ENCODE data around the gene MICAL2. TPM values are rescaled to one million over a fixed set of nuclear protein-coding genes. Genes with fewer than 3 reads are reported as not detected.

MICAL2 gene
- total and polyA plus RNA-seq, 2 of the 13 experiments (the other 11 are each of a cell fraction or from before 2014, with no cell fraction given) = 0.78 to 1.1 TPM

DNA sequence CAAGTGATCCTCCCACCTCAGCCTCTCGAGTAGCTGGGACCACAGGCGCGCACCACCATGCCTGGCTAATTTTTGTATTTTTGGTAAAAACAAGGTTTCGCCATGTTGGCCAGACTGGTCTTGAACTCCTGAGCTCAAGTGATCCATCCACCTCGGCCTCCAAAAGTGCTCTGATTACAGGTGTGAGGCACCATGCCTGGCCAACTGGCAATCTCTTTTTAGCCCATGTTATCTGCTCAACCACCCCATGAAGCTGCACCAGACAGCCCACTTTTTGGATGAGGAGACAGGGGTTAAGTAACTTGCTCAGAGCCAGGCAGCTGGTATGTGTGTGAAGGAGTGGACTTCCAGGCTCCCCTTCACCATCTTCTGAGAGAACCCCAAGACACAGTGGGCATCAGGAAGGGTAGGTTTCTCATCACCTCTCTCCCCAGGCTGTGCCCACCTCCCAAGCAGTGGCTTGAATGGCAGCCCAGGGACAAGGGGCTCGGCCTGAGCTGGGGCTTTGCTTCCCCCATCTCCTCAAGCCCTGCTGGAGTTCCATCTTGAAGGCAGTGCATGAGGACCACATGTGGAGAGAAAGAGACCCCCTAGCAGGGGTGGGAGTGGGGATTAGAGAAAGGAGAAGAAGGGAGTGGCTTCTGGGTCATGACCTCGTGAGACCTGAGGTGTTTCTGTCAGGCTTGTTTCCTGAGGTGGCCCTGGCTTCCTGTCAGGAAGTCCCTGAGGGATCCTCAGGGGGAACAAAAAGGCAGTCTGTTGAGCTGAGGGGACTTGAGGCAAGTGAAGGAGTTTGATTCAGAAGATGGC lies 179.5 kb downstream of the MICAL2 start (continued):
- TF ChIP-seq, protein P1, sequence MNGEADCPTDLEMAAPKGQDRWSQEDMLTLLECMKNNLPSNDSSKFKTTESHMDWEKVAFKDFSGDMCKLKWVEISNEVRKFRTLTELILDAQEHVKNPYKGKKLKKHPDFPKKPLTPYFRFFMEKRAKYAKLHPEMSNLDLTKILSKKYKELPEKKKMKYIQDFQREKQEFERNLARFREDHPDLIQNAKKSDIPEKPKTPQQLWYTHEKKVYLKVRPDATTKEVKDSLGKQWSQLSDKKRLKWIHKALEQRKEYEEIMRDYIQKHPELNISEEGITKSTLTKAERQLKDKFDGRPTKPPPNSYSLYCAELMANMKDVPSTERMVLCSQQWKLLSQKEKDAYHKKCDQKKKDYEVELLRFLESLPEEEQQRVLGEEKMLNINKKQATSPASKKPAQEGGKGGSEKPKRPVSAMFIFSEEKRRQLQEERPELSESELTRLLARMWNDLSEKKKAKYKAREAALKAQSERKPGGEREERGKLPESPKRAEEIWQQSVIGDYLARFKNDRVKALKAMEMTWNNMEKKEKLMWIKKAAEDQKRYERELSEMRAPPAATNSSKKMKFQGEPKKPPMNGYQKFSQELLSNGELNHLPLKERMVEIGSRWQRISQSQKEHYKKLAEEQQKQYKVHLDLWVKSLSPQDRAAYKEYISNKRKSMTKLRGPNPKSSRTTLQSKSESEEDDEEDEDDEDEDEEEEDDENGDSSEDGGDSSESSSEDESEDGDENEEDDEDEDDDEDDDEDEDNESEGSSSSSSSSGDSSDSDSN (CRISPR knock-in tag; IDR thresholded peaks at IDR 0.05) = no peak
- TF ChIP-seq ZSCAN30 (CRISPR knock-in tag; IDR thresholded peaks at IDR 0.05) = no peak

DNA sequence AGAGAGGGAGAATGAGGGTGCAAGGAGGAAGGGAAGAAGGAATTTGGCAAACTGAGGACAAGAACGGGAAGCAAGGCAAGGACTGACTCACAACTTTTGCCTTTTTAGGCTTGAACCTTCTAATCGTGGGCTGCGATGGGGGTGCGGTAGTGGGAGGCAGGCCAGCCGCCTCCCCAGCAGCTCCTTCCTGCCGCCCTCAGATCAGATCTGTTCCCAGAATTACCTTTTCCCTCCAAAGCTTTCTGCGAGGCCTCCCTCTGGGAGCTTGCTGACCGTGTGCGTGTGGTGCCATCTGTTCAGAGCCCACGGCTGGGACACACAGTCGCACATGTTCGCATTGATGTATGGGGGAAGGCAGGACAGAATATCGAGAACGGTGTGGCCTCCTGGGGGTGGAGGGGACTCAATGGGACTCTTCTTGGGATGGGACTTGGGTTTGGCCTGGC lies 180.1 kb downstream of the MICAL2 start:
- ChIA-PET CTCF (ENCODE audit: low intra/inter-chr PET ratio, low total read pairs) (no interaction called here), POLR2A (no interaction called here)
- no peak for TF ChIP-seq IRX3 (CRISPR knock-in tag; IDR thresholded peaks at IDR 0.05; ENCODE audit: borderline replicate concordance, low read depth)
- no peaks in the 10 kb centered on the region for H3K36me3 ChIP-seq (replicated peaks in 1 of 2; ENCODE audit: control insufficient read depth in 1 of 2, insufficient read depth in 2 of 2, low read length in 2 of 2)
- intact Hi-C loops (cut with micrococcal nuclease; ENCODE audit: unreplicated experiment) (no loop called here), in situ Hi-C loops (cut with HindIII; ENCODE audit: extremely low pct_ligation_motif_present, low pct_unique_long_range_greater_than_20kb) (loop anchor here (25.0 kb wide), 1 partner anchor 478 kb away; no protein-coding TSS in a partner anchor)
- H3K4me1 ChIP-seq (ENCODE audit: insufficient read depth, low read length) = peaks cover 10% of the 10 kb centered on the region
- FAIRE-seq (no peak), DNase-seq (ENCODE audit: low spot score) (no peak), ATAC-seq (no peak)
- no peak overlapping the region for H2AFZ ChIP-seq (ENCODE audit: low read length)
- BruUV-seq (replicated peaks) = no TSS peak
- H4K20me1 ChIP-seq (ENCODE audit: insufficient read depth, low read length) = no peaks in the 10 kb centered on the region
- H3K4me3 ChIP-seq (replicated peaks in 1 of 3; ENCODE audit: insufficient read depth in 1 of 3, low read depth in 2 of 3, low read length in 3 of 3) = no peak overlapping the region
- peaks cover 0 to 4% of the 10 kb centered on the region in 2 experiments; a peak in 3 of 5 replicates for H3K27me3 ChIP-seq (ENCODE audit: control insufficient read depth in 1 of 2, insufficient read depth in 2 of 2, low read length in 2 of 2)
- 15% methylated on average over 6 of the region's 14 CpGs for WGBS (ENCODE audit: low lambda C conversion rate)
- H3K79me2 ChIP-seq (ENCODE audit: insufficient read depth, low read length) = no peaks in the 10 kb centered on the region
- H3K9ac ChIP-seq (ENCODE audit: insufficient read depth, low read depth, low read length) = no peak overlapping the region
- H3K27ac ChIP-seq (ENCODE audit: extremely low read length, insufficient read depth, low read length) = no peak overlapping the region
- no peaks in the 10 kb centered on the region for H3K9me3 ChIP-seq (ENCODE audit: low read length)
- no peak overlapping the region for H3K4me2 ChIP-seq (ENCODE audit: low read depth, low read length)
